ENCODE results near the gene TRIP13.

GRCh38 chr5:909086-909485 lies 16.4 kb downstream of the TRIP13 start:
- TF ChIP-seq, protein P1, sequence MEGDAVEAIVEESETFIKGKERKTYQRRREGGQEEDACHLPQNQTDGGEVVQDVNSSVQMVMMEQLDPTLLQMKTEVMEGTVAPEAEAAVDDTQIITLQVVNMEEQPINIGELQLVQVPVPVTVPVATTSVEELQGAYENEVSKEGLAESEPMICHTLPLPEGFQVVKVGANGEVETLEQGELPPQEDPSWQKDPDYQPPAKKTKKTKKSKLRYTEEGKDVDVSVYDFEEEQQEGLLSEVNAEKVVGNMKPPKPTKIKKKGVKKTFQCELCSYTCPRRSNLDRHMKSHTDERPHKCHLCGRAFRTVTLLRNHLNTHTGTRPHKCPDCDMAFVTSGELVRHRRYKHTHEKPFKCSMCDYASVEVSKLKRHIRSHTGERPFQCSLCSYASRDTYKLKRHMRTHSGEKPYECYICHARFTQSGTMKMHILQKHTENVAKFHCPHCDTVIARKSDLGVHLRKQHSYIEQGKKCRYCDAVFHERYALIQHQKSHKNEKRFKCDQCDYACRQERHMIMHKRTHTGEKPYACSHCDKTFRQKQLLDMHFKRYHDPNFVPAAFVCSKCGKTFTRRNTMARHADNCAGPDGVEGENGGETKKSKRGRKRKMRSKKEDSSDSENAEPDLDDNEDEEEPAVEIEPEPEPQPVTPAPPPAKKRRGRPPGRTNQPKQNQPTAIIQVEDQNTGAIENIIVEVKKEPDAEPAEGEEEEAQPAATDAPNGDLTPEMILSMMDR (IDR thresholded peaks at IDR 0.05; ENCODE audit: low read depth, low read length, poor library complexity, severe bottlenecking) = no peak
- no peak for TF ChIP-seq EZH2phosphoT487 (IDR thresholded peaks at IDR 0.05; ENCODE audit: borderline replicate concordance, low read length)
